GM12878 (cell line): ENCODE data around the gene MGST3. TPM values are rescaled to one million over a fixed set of nuclear protein-coding genes. Genes with fewer than 3 reads are reported as not detected.

Experiments
- BACH1 ChIP-seq: fragments of 450-650 bp; IDR thresholded peaks from 2 replicates; pipeline ENCODE4 v1.6.1; 2017; ENCODE audit warnings: mild to moderate bottlenecking, borderline replicate concordance
- BCL11A ChIP-seq: IDR thresholded peaks from 2 replicates; pipeline ENCODE4 v1.6.1; 2011; ENCODE audit warnings: low read depth, low read length
- BCLAF1 ChIP-seq: fragments of 450-650 bp; IDR thresholded peaks from 2 replicates; pipeline ENCODE4 v1.6.1; 2017; ENCODE audit warnings: antibody characterized with exemption, mild to moderate bottlenecking, moderate library complexity
- BHLHE40 ChIP-seq, 2 experiments: fragments of 450-650 bp in 1 of 2; IDR thresholded peaks; 2 replicates each; pipeline ENCODE4 v1.6.1; 2011 to 2017; ENCODE audit warnings: low read depth in 2 of 2, borderline replicate concordance in 1 of 2, improper control_type of control experiment in 1 of 2, low read length in 1 of 2, mild to moderate bottlenecking in 1 of 2
- CHD2 ChIP-seq: IDR thresholded peaks from 2 replicates; pipeline ENCODE4 v1.6.1; 2011; ENCODE audit warnings: low read depth, low read length, improper control_type of control experiment, borderline replicate concordance
- DPF2 ChIP-seq: fragments of 450-650 bp; IDR thresholded peaks from 2 replicates; pipeline ENCODE4 v1.6.1; 2017; ENCODE audit warnings: mild to moderate bottlenecking
- EGR1 ChIP-seq, 2 experiments: IDR thresholded peaks; 1 replicate in 1 of 2; 2 replicates in 1 of 2; pipeline ENCODE4 v1.6.1; 2011 to 2012; ENCODE audit warnings: low read depth in 2 of 2, low read length in 2 of 2, borderline replicate concordance in 1 of 2, mild to moderate bottlenecking in 1 of 2, moderate library complexity in 1 of 2
- EP300 ChIP-seq, 2 experiments: fragments of 150-350 bp in 1 of 2; IDR thresholded peaks; 2 replicates each; pipeline ENCODE4 v1.6.1; 2011 to 2012; ENCODE audit warnings: low read depth in 2 of 2, low read length in 2 of 2, borderline replicate concordance in 1 of 2, improper control_type of control experiment in 1 of 2, inconsistent platforms in 1 of 2; ENCODE audit not compliant: control insufficient read depth in 1 of 2
- IKZF1 ChIP-seq: fragments of 450-650 bp; conservative IDR thresholded peaks from 2 replicates; pipeline ENCODE4 v1.6.1; 2017; ENCODE audit warnings: antibody characterized with exemption, mild to moderate bottlenecking
- KDM1A ChIP-seq: fragments of 200-600 bp; sonication (generic); IDR thresholded peaks from 2 replicates; pipeline ENCODE4 v1.6.1; 2016; ENCODE audit warnings: borderline replicate concordance
- MEF2B ChIP-seq: fragments of 450-650 bp; IDR thresholded peaks from 2 replicates; pipeline ENCODE4 v1.6.1; 2018; ENCODE audit warnings: mild to moderate bottlenecking, moderate library complexity; ENCODE audit not compliant: partially characterized antibody, poor library complexity, severe bottlenecking
- POLR2A ChIP-seq: IDR thresholded peaks from 2 replicates; pipeline ENCODE4 v1.6.1; 2011; ENCODE audit warnings: low read depth, mild to moderate bottlenecking, low read length
- RB1 ChIP-seq: fragments of 450-650 bp; formaldehyde crosslinking; IDR thresholded peaks from 2 replicates; pipeline ENCODE4 v1.6.1; 2017; ENCODE audit warnings: mild to moderate bottlenecking, borderline replicate concordance
- SIN3A ChIP-seq: IDR thresholded peaks from 2 replicates; pipeline ENCODE4 v1.6.1; 2012; ENCODE audit warnings: low read depth, low read length, improper control_type of control experiment
- STAT1 ChIP-seq: fragments of 450-650 bp; conservative IDR thresholded peaks from 2 replicates; pipeline ENCODE4 v1.6.1; 2014; ENCODE audit warnings: antibody characterized with exemption, mild to moderate bottlenecking
- TAF1 ChIP-seq: IDR thresholded peaks from 2 replicates; pipeline ENCODE4 v1.6.1; 2011; ENCODE audit warnings: mild to moderate bottlenecking, low read depth, low read length, borderline replicate concordance
- TARDBP ChIP-seq: IDR thresholded peaks from 2 replicates; pipeline ENCODE4 v1.6.1; 2016; ENCODE audit warnings: borderline replicate concordance
- USF1 ChIP-seq: IDR thresholded peaks from 2 replicates; pipeline ENCODE4 v1.6.1; 2011; ENCODE audit warnings: borderline replicate concordance, low read depth, mild to moderate bottlenecking, moderate library complexity, mixed read lengths, low read length; ENCODE audit not compliant: insufficient read depth; ENCODE audit errors: extremely low read length
- ZNF384 ChIP-seq: IDR thresholded peaks from 2 replicates; pipeline ENCODE4 v1.6.1; 2012; ENCODE audit warnings: low read depth, mild to moderate bottlenecking, low read length, improper control_type of control experiment, borderline replicate concordance
- polyA plus RNA-seq, 11 experiments: library from polyadenylated mRNA; depleted of rRNA in 4 of 11; unstranded in 6 of 11; stranded (reverse) in 5 of 11; fragments of >200 nt; fragmentation: Nextera tagmentation in 4 of 11; fragmentation: Illumina TruSeq in 1 of 11; extraction: Ambion mirVana in 4 of 11; extraction: Trizol in 1 of 11; gene quantifications; 1 replicate in 1 of 11; 2 replicates in 10 of 11; pipeline versions ENCODE4 v1.2.1 to v1.2.3, GENCODE V29; 2011 to 2016; ENCODE audit warnings: inconsistent platforms in 2 of 11, missing spikeins in 2 of 11, low read depth in 1 of 11
- total RNA-seq, 4 experiments: library from RNA; depleted of rRNA in 3 of 4; stranded (reverse); fragments of >200 nt in 3 of 4; fragmentation: Illumina TruSeq in 1 of 4; extraction: Trizol in 1 of 4; gene quantifications; 2 replicates each; pipeline versions ENCODE4 v1.2.1 to v1.2.3, GENCODE V29; 2013 to 2021
- TF ChIP-seq, protein P1 (sequence below): fragments of 450-650 bp; IDR thresholded peaks from 2 replicates; pipeline ENCODE4 v1.6.1; 2017; ENCODE audit warnings: mild to moderate bottlenecking, moderate library complexity

The MGST3 gene
- total and polyA plus RNA-seq, 10 of the 15 experiments (the other 5 are each of a cell fraction or from before 2014, with no cell fraction given), result 37.3 to 145 (median 68.8) TPM

GRCh38 chr1:165630629-165631341, at the start of gene MGST3 (continued):
- peak; percentile 30; the same call in 1 of the 2 replicates for TF ChIP-seq DPF2
- TF ChIP-seq BACH1, result peak; percentile 10; the same call in 1 of the 2 replicates
- TF ChIP-seq TARDBP, result 0 out of 2 replicates have a peak, but pooled peaks have one; percentile 24
- peak; percentile 80 for TF ChIP-seq IKZF1
- no peak for TF ChIP-seq USF1
- TF ChIP-seq EP300 (IDR thresholded peaks at IDR 0.05; ENCODE audit: borderline replicate concordance in 1 of 2, control insufficient read depth in 1 of 2, low read depth in 2 of 2, low read length in 2 of 2), result 0 out of 4 replicates have a peak, but pooled peaks of 1 of the 2 experiments have one; percentile 24
- TF ChIP-seq POLR2A, result peak; percentile 69
- peak; percentile 48 to 49; a peak in 2 of 4 replicates for TF ChIP-seq BHLHE40 (IDR thresholded peaks at IDR 0.05; ENCODE audit: borderline replicate concordance in 1 of 2, low read depth in 2 of 2, low read length in 1 of 2)
- peak; percentile 28 to 97 for TF ChIP-seq EGR1 (IDR thresholded peaks at IDR 0.05; ENCODE audit: borderline replicate concordance in 1 of 2, low read depth in 2 of 2, low read length in 2 of 2)
- TF ChIP-seq ZNF384, result no peak
- TF ChIP-seq KDM1A, result no peak
- TF ChIP-seq, protein P1, sequence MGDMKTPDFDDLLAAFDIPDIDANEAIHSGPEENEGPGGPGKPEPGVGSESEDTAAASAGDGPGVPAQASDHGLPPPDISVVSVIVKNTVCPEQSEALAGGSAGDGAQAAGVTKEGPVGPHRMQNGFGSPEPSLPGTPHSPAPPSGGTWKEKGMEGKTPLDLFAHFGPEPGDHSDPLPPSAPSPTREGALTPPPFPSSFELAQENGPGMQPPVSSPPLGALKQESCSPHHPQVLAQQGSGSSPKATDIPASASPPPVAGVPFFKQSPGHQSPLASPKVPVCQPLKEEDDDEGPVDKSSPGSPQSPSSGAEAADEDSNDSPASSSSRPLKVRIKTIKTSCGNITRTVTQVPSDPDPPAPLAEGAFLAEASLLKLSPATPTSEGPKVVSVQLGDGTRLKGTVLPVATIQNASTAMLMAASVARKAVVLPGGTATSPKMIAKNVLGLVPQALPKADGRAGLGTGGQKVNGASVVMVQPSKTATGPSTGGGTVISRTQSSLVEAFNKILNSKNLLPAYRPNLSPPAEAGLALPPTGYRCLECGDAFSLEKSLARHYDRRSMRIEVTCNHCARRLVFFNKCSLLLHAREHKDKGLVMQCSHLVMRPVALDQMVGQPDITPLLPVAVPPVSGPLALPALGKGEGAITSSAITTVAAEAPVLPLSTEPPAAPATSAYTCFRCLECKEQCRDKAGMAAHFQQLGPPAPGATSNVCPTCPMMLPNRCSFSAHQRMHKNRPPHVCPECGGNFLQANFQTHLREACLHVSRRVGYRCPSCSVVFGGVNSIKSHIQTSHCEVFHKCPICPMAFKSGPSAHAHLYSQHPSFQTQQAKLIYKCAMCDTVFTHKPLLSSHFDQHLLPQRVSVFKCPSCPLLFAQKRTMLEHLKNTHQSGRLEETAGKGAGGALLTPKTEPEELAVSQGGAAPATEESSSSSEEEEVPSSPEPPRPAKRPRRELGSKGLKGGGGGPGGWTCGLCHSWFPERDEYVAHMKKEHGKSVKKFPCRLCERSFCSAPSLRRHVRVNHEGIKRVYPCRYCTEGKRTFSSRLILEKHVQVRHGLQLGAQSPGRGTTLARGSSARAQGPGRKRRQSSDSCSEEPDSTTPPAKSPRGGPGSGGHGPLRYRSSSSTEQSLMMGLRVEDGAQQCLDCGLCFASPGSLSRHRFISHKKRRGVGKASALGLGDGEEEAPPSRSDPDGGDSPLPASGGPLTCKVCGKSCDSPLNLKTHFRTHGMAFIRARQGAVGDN, result peak; percentile 51
- peak; percentile 96; the same call in 1 of the 2 replicates for TF ChIP-seq RB1
- 0 out of 2 replicates have a peak, but pooled peaks have one; percentile 14 for TF ChIP-seq BCL11A
- TF ChIP-seq CHD2, result 0 out of 2 replicates have a peak, but pooled peaks have one; percentile 25
- no peak for TF ChIP-seq MEF2B
- peak; percentile 81 for TF ChIP-seq STAT1
- TF ChIP-seq TAF1, result 0 out of 2 replicates have a peak, but pooled peaks have one; percentile 12
- TF ChIP-seq BCLAF1, result no peak
- TF ChIP-seq SIN3A, result peak; percentile 29; the same call in 1 of the 2 replicates
